Dermis lymphatic vessel endothelial cell (primary cell): ENCODE data around the gene IFNA8. TPM values are rescaled to one million over a fixed set of nuclear protein-coding genes. Genes with fewer than 3 reads are reported as not detected.

Experiments used
- total RNA-seq: library from RNA; depleted of rRNA; stranded (reverse); fragments of >200 nt; gene quantifications from 2 replicates; pipeline ENCODE4 v1.2.1, GENCODE V29; 2014

IFNA8 gene
- not detected in 2 replicates for total RNA-seq

GRCh38 chr9:21408817-21409216 is at the start of gene IFNA8:
TSS of gene IFNA8 (plus strand) at chr9:21409117. CDS start at chr9:21409177, 60 bp downstream.

GRCh38 chr9:21367957-21368356 is 41.0 kb upstream of the IFNA8 start, which contains the start of gene IFNA13:
TSS of gene IFNA13 (minus strand) at chr9:21368057. CDS start at chr9:21368010, 47 bp downstream.

GRCh38 chr9:21385131-21385670 is 23.7 kb upstream of the IFNA8 start, which contains the start of gene IFNA2:
TSS of gene IFNA2 (minus strand) at chr9:21385398. CDS start at chr9:21385329, 69 bp downstream.

DNA sequence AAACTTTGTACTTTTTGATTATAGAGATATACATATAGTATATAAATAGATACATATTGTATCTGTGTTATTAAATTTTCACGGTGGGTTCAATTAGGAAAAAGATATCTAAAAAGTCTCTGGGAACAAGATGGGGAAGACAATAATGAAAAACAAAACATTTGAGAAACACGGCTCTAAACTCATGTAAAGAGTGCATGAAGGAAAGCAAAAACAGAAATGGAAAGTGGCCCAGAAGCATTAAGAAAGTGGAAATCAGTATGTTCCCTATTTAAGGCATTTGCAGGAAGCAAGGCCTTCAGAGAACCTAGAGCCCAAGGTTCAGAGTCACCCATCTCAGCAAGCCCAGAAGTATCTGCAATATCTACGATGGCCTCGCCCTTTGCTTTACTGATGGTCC is 31.2 kb downstream of the IFNA8 start, which contains the start of gene IFNA1:
TSS of gene IFNA1 (plus strand) at position 301 of the 400 bp plus-strand sequence. CDS start at position 370, 69 bp downstream.

Other genes with a start within 250 kb of the IFNA8 start
- gene IFNA21, start 242.5 kb upstream of the IFNA8 start, total RNA-seq: not detected in 2 replicates
- not detected in 2 replicates for gene IFNA4, start 221.5 kb upstream of the IFNA8 start, total RNA-seq
- gene IFNA7, start 206.9 kb upstream of the IFNA8 start, total RNA-seq: not detected in 2 replicates
- not detected in 2 replicates for gene IFNA10, start 202.0 kb upstream of the IFNA8 start, total RNA-seq
- not detected in 2 replicates for gene IFNA16, start 191.8 kb upstream of the IFNA8 start, total RNA-seq
- gene IFNA17, start 180.9 kb upstream of the IFNA8 start, total RNA-seq: not detected in 2 replicates
- gene IFNA14, start 169.1 kb upstream of the IFNA8 start, total RNA-seq: not detected in 2 replicates
- 0.09 TPM in 1 of 2 replicates, not detected in the other for gene IFNA5, start 103.8 kb upstream of the IFNA8 start, total RNA-seq
- gene KLHL9, start 73.7 kb upstream of the IFNA8 start, total RNA-seq: 35.1 and 45.5 TPM in 2 replicates
- gene IFNA6, start 58.2 kb upstream of the IFNA8 start, total RNA-seq: not detected in 2 replicates
- gene IFNA13, start 41.1 kb upstream of the IFNA8 start, total RNA-seq: not detected in 2 replicates
- gene IFNA2, start 23.7 kb upstream of the IFNA8 start, total RNA-seq: not detected in 2 replicates
- not detected in 2 replicates for gene IFNA1, start 31.3 kb downstream of the IFNA8 start, total RNA-seq
- under 0.01 TPM in 1 of 2 replicates, not detected in the other for gene IFNE, start 73.2 kb downstream of the IFNA8 start, total RNA-seq